ENCODE measurements around the gene HAND2.

Gene HAND2

DNA sequence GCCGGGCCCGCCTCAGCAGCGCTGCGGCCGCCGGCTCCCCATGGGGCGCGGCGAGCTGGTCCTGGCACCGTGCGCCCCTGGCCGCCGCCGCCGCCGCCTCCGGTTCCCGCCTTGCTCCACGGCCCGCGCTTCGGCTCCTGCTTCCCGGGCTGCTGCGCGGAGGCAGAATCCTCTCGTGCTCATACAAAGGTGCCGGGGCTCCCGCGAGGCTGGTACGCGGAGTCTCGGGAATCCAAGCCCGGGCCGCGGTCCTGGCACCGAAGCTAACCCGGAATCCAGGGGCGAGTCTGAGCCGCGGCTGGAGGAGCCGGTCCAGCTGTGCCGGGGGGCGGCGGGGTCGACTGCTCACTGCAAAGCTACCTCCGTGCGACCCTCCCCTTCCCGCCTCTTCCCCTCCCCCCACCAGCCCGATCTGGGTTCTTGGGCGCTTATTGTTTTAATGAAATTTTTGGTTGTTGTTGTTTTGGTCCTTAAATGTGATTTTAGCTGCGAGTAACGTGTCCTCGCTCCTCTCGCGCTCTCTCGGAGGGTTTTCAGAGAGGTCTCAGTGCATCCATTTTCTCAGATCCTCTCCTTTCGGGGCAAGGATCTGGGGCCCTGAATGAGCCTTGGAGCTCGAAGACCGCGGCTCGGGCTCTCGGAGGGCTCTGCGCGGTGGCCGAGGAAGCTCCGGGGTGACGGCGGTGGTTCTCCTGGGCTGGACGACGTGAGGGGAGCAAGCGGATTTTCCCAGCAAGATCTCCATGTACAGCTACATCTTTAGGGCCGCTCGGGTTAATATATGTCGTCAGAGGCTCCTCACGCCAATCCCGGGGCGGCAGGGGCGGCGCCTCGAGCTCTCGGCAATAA is at the start of gene HAND2:
TSS of gene HAND2 (minus strand) at position 753 of the 849 bp plus-strand sequence. CDS start 940 bp downstream, outside the sequence.
- no peak for DNase-seq

- DNase-seq, result no peak
These were observed 48.9 kb upstream of the HAND2 start for GRCh38 chr4:173578956-173579355.

DNA sequence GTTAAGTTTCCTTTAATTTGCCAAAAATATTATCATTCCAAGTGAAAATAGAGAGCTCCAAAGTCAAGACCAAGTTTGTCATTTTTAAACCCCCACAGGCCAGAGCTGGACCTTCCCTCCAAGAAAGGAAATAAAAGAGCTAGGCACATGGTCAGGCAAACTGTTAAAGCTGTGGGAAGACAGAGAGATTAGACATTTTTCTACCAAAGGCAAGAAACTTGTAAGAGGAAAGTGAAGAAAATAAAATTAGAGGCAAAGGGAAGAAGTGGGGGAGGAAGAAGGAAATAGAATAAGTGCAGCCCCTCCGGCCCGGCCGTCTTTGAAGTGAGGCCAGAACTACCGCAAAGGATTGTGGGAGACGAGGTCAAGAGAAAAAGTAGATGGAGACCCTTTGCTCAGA is 47.9 kb upstream of the HAND2 start:
- no peak for DNase-seq

DNA sequence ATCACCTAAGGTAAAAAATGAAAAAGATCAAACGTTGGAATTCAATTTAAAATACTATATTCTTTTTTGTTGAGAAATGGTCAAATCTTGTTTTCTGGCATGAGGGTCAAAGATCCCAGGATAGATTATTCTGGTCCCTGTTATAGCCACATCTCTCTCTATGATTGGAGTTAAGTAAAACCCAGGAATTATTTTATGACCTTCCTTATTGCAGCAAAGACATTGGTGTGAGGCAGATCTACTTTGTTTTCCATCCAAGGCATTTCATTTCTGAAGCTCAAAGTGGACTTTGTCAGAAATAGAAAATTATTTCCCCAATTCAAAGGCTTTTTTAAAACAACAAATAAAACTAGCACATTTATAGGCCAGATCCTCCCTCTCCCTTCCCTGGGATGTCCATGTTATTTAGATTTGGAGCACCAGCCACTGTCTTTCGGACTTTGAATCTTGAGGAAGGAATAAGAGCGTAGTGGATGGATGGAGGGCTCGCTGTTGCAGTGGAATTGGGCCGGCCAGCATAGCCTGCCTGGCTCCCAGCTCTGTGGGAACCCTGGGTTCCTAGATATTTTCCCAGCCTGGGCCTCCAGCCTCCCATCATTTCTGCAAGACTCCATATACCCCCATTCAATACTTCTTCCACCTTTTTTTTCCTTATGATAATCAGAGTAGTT is 45.6 kb upstream of the HAND2 start:
- DNase-seq, result no peak

- no peak for DNase-seq
These were observed 43.7 kb upstream of the HAND2 start for GRCh38 chr4:173573725-173574124.

DNA sequence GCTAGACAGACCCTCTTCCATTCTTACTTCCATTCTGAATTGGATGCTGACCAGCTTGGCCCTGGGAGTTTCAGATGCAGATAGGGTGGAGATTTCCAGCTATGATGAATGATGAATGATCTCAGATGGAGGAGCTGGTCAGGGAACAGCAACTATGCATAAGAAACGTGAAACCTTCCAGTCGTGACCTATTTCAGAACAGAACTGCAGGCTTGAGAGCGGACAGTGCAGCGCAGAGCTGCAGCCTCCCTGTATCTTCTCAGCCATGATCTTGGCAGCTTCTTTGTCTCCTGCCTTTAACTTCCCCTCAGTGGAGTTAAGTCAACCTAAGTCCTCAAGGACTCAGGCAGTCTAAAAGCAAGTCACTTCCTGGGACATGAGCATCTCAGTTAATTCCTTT is 43.3 kb upstream of the HAND2 start:
- no peak for DNase-seq

- DNase-seq, result no peak
These were observed 42.6 kb upstream of the HAND2 start for GRCh38 chr4:173572493-173573129.

GRCh38 chr4:173571620-173572019 is 41.6 kb upstream of the HAND2 start:
- no peak for DNase-seq

- no peak for DNase-seq
These were observed 35.3 kb upstream of the HAND2 start for GRCh38 chr4:173565281-173565680.

DNA sequence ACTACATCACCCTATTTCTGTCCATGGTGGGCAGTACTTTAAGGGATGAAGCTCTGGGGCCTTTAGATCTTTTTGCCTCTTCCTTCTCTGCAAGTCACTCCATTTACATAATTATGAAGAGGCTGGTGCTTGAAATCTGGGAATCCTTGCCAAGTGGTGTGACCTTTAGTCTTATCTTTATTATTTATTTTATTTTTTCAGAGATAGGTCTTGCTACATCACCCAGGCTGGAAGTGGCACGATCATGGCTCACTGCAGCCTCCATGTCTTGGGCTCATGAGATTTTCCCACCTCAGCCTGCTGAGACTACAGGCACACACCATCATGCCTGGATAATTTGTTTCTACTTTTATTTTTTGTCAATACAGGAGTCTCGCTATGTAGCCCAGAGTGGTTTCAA is 34.4 kb upstream of the HAND2 start:
- no peak for DNase-seq

DNA sequence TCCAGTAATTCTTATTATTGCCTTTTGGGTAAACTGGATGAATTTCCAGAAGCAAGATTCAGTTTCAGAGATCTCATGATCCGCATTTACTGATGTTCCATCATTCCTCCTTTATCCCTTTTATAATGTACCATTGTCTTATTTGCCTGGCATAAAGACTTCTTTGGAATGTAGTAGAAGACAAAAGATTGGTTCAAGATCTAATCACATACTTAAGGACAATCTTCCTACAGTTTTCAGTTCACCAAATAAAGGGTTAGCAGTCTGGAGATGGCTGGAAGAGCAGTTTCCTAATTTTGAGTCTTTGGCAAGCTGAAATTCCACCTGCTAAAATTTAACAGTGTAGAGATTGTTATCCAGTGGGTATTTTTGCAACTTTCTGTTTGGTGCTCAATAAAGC is 30.9 kb upstream of the HAND2 start:
- no peak for DNase-seq

- DNase-seq, result no peak
These were observed 26.5 kb upstream of the HAND2 start for GRCh38 chr4:173556398-173557131.

DNA sequence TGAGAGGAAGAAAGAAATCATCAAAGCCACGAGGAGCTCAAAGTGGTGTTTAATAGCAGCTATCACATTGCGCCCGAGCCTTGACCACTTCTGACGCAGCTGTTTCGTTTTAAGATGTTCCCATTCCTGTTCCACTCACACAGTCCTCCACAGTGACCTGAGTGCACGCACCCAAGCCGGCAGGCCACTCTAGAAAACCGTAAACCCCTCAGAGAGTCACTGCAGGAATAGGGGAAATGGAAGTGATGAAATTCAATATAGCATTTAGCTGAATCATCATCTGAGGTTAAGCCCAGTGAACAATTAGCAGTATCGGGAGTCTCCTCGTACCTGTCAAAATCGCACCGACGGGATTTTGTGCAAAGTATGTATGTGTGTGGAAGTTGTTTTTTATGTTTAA is 17.9 kb upstream of the HAND2 start:
- peak; percentile 24 to 31 for DNase-seq

- DNase-seq, result no peak
These were observed 16.7 kb upstream of the HAND2 start for GRCh38 chr4:173546776-173547175.

GRCh38 chr4:173545440-173545839 is 15.4 kb upstream of the HAND2 start:
- DNase-seq, result no peak

DNA sequence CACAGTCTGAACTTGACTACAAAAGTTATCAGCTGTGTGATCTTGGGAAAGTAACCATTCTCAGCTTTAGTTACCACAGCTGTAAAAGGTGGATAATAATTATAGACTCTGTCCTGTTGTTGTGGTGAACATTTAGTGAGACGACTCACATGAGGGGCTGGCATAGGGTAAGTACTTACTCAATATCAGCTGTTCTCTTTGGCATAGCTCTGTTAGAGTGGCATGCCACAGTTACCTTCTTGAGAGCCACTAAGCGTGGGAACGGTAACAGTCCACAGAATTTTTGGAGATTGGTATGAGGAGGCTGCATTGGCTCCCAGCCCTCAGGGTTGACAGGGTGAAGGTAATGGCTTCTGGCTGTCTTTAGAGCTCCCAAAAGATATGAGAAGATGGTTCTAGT is 13.2 kb upstream of the HAND2 start:
- DNase-seq, result no peak

DNA sequence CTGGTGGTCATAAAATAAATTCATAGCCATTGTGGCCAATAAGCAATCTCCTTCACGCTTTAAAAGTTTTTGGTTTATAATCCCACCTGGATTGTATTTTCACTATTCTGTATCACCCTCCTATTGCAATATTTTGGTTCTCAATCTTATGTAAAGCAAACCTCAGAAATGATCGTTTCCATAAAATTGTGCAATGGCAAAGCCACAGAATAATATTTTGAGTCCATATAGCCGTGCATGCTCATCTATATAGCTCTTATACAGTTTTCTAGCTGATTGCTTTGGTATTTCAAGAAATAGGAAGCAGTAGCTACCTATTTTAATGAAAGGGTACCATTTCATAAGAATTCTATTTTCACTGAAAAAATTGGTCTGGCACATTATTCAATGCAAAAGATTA is 10.0 kb upstream of the HAND2 start:
- DNase-seq, result no peak

DNA sequence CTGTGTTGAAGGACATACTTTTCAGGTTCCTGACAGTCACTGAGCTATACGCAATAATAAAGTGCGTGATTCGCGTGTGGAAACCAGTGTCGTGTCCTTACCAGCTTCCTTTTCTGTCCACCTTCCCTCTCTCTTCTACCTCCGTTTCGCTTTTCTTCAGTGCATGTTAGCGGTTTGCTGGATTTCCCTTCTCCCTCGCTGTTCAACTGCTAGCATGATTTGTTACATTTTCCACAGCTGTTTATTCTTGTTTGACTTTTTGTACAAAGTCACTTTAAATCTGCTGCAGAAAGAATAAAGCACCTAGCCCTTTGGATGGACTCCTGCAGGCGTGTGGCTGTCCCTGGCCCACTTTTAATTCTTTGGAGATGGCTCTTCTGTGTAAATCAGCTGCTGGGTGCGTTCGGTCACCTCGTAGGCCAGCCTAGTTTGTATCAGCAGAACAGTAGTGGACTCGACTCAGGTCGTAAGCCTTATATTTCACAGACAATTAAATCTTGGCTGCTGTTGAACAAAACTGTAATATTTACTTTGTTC is 8.9 kb upstream of the HAND2 start:
- DNase-seq, result peak in 1 of 2 experiments; percentile 18

DNA sequence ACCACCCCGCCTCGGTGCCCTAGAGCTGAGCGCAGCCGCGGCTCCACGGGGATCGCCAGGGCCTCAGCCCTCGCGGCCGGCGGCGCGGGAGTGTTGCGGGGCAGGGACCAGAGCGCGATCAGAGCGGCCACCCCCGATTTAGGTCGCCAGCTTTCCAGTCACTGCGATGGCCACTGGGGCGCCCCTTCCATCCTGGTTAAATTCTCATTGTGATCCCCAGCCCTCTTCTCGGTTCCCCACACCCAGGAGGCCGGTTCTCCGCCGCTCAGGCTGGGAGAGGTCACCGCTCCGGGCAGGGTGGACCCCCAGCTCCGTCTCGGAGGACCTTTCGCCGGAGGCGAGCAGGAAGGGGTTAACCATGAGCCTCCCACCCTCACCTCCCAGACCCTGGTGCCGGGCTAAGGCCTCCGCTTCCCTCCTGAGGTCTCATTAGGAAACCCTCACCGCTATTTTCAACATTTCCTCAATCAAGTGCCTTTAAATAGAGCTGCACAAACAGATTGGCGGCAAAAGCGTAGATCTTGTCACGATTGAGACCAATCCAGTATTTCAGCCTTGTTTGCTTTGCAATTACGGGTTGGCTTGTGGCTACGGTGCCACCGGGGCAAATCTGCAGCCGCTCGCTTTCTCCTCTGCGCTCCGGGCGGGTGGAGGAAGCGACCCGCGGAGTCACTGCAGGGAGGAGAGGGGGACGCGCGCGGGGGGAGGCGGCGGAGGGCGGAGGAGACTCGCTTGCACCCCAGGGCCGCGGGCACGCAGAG is 8.3 kb upstream of the HAND2 start:
- DNase-seq, result peak; percentile 47 to 68

- DNase-seq, result peak; percentile 33 to 68
These were observed 7.7 kb upstream of the HAND2 start for GRCh38 chr4:173537613-173538147.

DNA sequence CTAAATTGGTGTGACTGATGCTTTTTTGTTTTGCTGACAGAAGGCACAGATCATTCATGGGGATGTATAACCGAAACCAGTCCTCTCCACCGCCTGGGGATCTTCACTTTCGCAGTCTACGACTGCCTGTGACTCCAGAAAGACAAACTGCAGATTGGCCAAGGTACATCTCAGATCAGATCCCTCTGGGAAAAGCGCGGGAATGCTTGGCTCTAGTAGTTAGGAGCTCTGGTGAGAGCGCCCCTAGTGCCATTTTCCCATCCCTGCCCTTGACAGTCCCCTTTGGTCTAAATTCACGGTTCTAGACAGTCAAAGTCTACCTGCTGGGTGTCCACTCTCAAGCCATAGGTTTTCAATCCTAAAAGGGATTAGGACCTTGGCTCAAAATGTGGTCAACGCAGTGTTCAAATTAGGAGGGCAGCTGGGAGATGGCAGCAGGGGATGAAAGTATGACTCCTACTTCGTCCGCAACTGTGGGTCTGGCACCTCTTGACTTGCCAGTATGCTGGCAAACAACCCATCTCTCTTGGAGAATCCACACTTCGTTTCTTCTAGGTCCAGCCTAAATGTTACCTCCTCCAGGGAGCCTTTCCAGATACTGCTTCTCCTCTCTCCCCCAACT is 6.9 kb upstream of the HAND2 start:
- DNase-seq, result no peak

All from Kasumi-1 (cell line).